Stomach smooth muscle (tissue), 2 donors: ENCODE results near the gene MYCN.

ENCODE experiments used
- H3K27ac ChIP-seq: one replicate; pipeline ENCODE4 v1.7.0; 2013; ENCODE audit warnings: mild to moderate bottlenecking, low read length, inconsistent platforms
- H3K27me3 ChIP-seq, 2 donors: one replicate each; pipeline ENCODE4 v1.7.0; 2013; ENCODE audit warnings: low read length in 2 of 2; ENCODE audit not compliant: insufficient read depth in 2 of 2, control insufficient read depth in 1 of 2
- H3K36me3 ChIP-seq, 2 donors: one replicate each; pipeline ENCODE4 v1.7.0; 2013; ENCODE audit warnings: low read length in 2 of 2; ENCODE audit not compliant: control insufficient read depth in 2 of 2, insufficient read depth in 2 of 2
- H3K4me1 ChIP-seq: one replicate; pipeline ENCODE4 v1.7.0; 2013; ENCODE audit warnings: low read length; ENCODE audit not compliant: control insufficient read depth, insufficient read depth
- H3K4me3 ChIP-seq, 2 donors: one replicate each; pipeline ENCODE4 v1.7.0; 2013; ENCODE audit warnings: low read length in 2 of 2
- H3K9ac ChIP-seq, 2 donors: one replicate each; pipeline ENCODE4 v1.7.0; 2013; ENCODE audit warnings: low read length in 2 of 2, mild to moderate bottlenecking in 1 of 2
- H3K9me3 ChIP-seq, 2 donors: one replicate each; pipeline ENCODE4 v1.7.0; 2013; ENCODE audit warnings: low read length in 2 of 2; ENCODE audit not compliant: control insufficient read depth in 2 of 2
- donor health status: healthy.
- donor health status: Pancreatic carcinoma.

The MYCN gene

DNA sequence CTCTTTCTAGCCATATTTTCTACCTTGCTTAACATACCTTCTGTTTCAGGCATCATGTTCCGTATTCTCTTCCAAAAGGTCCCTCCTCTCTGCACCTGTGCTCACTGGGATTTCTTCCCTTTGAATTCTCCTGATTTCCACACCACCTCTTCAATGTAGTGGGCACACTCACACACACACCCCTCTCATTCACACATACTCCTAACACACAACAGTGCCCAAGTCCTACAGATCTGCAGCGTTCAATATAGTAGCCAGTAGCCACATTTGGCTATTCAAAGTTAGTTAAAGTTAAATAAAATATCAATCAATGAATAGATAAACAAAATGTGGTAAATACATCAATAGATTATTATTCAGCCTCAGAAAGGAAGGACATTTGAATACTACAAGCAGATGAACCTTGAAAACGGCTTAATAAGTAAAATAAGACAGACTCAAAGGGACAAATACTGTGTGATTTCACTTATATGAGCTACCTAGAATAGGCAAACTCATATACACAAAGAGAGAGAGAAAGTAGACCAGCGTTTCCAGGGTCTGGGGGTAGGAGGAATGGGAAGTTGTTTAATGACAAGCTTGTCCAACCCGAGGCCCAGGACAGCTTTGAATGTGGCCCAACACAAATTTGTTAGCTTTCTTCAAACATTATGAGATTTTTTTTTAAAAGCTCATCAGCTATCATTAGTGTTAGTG is 34.4 kb downstream of the MYCN start:
- no peak overlapping the region for H3K9ac ChIP-seq
- no peaks in the 10 kb centered on the region for H3K4me1 ChIP-seq
- no peaks in the 10 kb centered on the region for H3K9me3 ChIP-seq
- no peaks in the 10 kb centered on the region for H3K36me3 ChIP-seq
- H3K27me3 ChIP-seq, result no peaks in the 10 kb centered on the region
- H3K27ac ChIP-seq, result no peak overlapping the region
- no peak overlapping the region for H3K4me3 ChIP-seq

DNA sequence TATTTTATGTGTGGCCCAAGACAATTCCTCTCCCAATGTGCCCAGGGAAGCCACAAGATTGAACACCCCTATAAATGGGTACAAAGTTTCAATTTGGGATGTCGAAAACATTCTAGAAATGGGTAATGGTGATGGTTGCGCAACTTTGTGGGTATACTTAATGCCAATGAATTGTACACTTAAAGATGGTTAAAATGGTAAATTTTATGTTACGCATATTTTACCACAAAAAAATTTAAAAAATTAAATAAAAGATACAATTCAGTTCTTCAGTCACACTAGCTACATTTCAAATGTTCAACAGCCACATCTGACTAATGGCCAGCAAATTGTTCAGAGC is 34.9 kb downstream of the MYCN start:
- Histone ChIP-seq H3K4me3 (no peak overlapping the region), H3K27ac (no peak overlapping the region), H3K4me1 (no peaks in the 10 kb centered on the region), H3K9ac (no peak overlapping the region), H3K36me3 (no peaks in the 10 kb centered on the region), H3K27me3 (no peaks in the 10 kb centered on the region), H3K9me3 (no peaks in the 10 kb centered on the region)

DNA sequence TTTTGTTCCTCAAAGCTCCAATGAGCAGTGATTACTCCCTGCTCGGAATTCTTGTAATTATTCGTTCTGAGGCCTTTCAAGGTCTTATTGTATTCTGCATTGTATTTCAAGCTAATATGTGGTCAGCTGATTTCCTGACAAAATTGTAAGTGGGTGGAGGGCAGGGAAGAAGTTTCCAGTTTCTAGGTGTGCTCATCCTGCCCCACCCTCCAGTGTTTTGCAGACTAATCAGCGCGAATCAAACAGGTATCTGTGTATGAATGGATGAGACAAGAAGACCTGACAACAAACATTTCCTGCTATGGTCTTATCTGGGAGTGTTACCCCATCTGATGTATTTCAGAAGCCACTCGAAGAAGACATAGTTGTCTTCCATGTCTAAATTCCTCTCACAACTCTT is 35.3 kb downstream of the MYCN start:
- H3K4me3 ChIP-seq, result no peak overlapping the region
- H3K4me1 ChIP-seq, result no peaks in the 10 kb centered on the region
- no peaks in the 10 kb centered on the region for H3K36me3 ChIP-seq
- H3K9ac ChIP-seq, result no peak overlapping the region
- H3K27me3 ChIP-seq, result no peaks in the 10 kb centered on the region
- H3K27ac ChIP-seq, result no peak overlapping the region
- no peaks in the 10 kb centered on the region for H3K9me3 ChIP-seq

DNA sequence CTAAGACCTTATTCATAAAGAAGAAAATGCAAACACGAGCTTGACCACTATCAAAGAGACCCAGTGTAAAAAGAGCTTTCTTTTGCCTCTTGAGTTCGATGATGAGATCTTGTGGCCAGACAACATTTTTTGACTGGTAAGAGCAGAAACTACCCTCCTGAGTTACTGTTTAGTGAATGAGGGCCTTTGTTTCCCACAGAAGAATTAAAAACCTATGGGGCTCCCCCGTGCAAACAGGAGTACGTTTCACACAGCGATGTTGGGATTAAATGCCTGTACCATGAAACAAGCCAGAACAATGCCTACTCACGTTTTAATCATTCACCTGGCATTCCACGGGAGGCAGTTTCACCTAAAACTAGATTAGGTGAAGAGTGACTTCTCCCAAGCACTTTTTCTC is 36.0 kb downstream of the MYCN start:
- Histone ChIP-seq H3K27ac (no peak overlapping the region), H3K9ac (no peak overlapping the region), H3K4me1 (no peaks in the 10 kb centered on the region), H3K4me3 (no peak overlapping the region), H3K27me3 (no peaks in the 10 kb centered on the region), H3K36me3 (no peaks in the 10 kb centered on the region), H3K9me3 (no peaks in the 10 kb centered on the region)

DNA sequence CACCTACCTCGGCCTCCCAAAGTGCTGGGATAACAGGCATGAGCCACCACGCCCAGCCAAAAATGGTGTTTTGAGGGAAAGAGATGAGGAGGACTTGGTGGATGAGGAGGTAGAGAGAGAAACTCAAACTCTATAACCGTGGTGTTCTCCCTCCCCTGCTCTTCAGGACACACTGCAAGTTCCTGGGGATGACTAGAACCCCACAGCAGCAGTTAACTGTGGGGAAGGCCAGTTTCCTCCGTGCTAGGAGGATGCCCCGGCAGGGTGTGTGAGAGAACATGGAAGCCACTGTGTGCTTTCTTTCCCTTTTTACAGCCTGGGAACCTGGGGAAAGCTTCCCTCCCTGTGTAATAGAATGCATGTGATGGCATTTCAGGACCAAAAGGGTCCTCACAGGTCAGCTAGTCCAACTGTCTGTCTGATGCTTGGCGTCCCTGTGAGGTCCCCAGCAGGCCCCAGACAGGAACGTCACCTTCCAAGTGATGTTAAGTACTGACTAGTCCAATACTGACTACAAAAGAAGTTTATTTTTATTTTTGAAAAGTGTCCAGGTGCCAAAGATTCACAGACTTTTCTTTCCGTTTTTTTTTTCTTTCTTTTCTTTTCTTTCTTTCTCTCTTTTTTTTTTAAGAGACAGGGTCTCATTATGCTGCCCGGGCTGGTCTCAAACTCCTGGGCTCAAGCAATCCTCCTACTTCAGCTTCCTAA is 38.9 kb downstream of the MYCN start:
- Histone ChIP-seq H3K27ac (no peak overlapping the region), H3K27me3 (no peaks in the 10 kb centered on the region), H3K9ac (no peak overlapping the region), H3K4me1 (peaks cover 5% of the 10 kb centered on the region), H3K4me3 (no peak overlapping the region), H3K9me3 (no peaks in the 10 kb centered on the region), H3K36me3 (no peaks in the 10 kb centered on the region)

DNA sequence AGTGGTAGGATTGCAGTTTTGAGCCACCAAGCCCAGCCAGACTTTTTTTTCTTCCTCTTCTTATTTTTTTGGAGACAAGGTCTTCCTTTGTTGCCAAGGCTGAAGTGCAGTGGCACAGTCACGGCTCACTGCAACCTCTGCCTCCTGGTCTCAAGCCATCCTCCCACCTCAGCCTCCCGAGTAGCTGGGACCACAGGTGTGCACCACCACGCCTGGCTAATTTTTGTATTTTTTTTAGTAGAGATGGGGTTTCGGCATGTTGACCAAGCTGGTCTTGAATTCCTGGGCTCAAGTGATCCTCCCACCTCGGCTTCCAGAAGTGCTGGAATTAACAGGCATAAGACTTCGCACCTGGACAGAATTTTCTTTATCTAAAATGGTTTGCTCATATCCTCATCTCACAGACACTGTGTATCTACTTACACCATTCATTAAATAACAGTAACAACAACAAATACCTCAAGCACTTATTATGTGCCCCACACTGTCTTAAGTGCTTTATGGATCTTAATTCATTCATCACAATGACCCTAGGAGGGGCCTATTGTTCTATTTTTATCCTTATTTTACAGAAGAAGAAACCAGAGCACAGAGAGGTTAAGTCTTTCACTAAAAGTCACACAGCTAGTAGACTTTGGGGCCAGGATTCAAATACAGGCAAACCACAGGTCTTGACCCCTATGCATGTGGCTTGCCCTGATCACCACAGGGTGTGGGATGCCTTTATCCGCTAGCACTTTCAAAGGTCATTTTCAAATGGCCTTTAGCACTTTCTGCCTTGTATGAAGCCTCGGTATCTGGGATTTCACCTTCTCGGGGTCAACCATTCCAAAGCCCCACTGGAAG is 39.6 kb downstream of the MYCN start:
- H3K4me1 ChIP-seq, result peaks cover 13% of the 10 kb centered on the region
- no peak overlapping the region for H3K4me3 ChIP-seq
- H3K27me3 ChIP-seq, result no peaks in the 10 kb centered on the region
- no peak overlapping the region for H3K9ac ChIP-seq
- H3K27ac ChIP-seq, result no peak overlapping the region
- no peaks in the 10 kb centered on the region for H3K36me3 ChIP-seq
- no peaks in the 10 kb centered on the region for H3K9me3 ChIP-seq

DNA sequence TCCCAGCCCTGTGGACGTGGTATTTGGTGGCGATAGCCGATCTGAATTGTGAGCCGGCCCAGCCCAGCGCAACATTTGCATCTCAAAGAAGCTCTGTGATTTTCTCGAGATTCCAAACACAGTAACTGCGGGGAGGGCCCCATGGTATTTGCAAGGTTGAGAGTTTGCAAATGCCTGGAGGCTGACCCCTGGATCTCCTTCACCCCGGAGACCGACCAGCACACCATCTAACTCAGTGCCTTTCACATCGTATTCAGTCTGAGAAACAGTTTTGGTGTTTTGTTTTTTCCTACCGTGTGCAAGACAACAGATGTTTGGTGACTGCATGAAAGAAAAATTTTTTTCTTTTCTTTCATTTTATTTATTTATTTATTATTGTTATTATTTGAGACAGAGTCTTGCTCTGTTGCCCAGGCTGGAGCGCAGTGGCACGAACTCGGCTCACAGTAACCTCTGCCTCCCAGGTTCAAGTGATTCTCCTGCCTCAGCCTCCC is 40.3 kb downstream of the MYCN start:
- Histone ChIP-seq H3K36me3 (no peaks in the 10 kb centered on the region), H3K4me3 (no peak overlapping the region), H3K27ac (no peak overlapping the region), H3K9me3 (no peaks in the 10 kb centered on the region), H3K27me3 (no peaks in the 10 kb centered on the region), H3K9ac (no peak overlapping the region), H3K4me1 (peaks cover 14% of the 10 kb centered on the region)

DNA sequence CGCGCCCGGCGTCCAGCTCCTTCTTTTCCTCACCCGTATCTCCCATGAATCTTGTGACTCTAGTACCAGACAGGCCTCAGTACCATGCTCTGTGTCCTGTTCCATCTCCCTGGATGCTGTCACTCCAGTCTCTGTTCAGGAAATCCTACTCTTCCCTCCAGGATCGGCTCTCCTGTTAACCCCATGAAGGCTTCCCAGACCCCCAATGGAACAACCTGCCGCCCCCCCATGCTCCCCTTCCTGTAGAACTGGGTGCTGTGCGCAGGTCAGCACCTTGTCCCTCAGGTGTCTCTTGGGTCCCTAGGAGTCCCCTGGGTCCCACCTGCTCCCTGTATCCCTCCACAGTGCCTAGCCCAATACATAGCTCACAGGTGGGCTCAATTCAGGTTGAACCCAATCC is 41.3 kb downstream of the MYCN start:
- Histone ChIP-seq H3K4me1 (peaks cover 14% of the 10 kb centered on the region), H3K27ac (no peak overlapping the region), H3K4me3 (no peak overlapping the region), H3K9ac (no peak overlapping the region), H3K36me3 (no peaks in the 10 kb centered on the region), H3K9me3 (no peaks in the 10 kb centered on the region), H3K27me3 (no peaks in the 10 kb centered on the region)

DNA sequence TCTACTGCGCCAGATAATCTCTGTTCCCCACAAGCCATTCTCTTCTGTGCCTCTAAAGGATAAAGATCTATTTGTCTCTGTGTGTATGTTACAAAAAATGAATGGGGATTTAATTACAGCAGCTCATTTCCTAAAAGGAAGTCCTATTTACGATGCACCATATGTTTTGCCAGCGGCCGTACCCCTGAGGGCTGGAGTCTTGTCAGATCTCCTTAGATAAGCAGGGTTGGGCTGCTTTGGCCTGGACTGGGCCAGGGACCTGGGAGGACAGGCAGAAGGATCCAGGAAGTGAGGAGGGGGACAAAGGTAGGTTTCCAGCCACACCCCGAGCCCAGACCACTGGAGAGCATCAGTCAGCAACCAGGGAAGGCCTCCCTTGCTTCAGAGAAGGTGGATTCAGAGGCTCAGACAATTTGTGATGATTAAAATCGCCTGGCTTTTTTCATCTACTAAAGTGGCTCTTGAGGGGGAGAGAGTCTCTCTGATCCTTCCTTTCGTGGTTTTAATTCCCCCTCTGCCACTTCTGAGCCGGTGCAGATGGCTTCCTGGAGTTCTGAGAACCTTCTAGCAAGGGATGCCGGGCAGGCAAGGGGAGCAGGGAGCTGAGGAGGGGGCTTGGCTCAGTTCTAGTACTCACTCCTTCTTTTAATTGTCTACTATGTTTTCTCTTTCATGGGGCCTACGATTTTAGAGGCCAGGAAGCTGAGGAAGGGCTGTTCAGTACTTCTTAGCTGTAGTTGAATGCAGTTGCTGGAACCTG is 42.1 kb downstream of the MYCN start:
- H3K36me3 ChIP-seq, result no peaks in the 10 kb centered on the region
- H3K4me3 ChIP-seq, result no peak overlapping the region
- H3K27me3 ChIP-seq, result peaks cover 0 to 2% of the 10 kb centered on the region in 2 donors
- no peak overlapping the region for H3K27ac ChIP-seq
- peaks cover 14% of the 10 kb centered on the region for H3K4me1 ChIP-seq
- no peak overlapping the region for H3K9ac ChIP-seq
- no peaks in the 10 kb centered on the region for H3K9me3 ChIP-seq

DNA sequence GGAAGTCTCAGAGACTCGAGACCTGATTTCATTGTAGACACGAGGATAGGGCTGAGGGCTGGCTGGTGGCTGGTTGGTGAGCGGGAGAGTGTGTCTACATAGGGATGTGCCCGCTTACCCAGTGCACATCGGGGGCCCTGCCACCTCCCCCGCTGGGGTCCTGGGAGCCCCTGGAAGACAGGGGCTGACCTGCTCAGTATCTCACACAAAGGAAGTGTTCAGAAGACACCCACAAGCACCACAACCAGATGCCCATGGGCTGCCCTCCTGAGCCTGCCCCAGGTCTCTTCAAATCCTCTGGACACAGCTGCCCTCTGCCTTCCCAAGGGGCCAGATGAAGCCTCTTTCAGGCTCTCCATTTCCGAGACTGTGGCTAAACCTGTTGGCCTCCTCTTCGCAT is 43.1 kb downstream of the MYCN start:
- Histone ChIP-seq H3K9me3 (no peaks in the 10 kb centered on the region), H3K4me3 (no peak overlapping the region), H3K4me1 (peaks cover 14% of the 10 kb centered on the region), H3K27me3 (peaks cover 0 to 2% of the 10 kb centered on the region in 2 donors), H3K27ac (no peak overlapping the region), H3K9ac (no peak overlapping the region), H3K36me3 (no peaks in the 10 kb centered on the region)
